ENCODE results near the gene NCOA7.
A peak's percentile ranks its signal among the peaks of the same experiment; 100 is the strongest.

Gene NCOA7

DNA sequence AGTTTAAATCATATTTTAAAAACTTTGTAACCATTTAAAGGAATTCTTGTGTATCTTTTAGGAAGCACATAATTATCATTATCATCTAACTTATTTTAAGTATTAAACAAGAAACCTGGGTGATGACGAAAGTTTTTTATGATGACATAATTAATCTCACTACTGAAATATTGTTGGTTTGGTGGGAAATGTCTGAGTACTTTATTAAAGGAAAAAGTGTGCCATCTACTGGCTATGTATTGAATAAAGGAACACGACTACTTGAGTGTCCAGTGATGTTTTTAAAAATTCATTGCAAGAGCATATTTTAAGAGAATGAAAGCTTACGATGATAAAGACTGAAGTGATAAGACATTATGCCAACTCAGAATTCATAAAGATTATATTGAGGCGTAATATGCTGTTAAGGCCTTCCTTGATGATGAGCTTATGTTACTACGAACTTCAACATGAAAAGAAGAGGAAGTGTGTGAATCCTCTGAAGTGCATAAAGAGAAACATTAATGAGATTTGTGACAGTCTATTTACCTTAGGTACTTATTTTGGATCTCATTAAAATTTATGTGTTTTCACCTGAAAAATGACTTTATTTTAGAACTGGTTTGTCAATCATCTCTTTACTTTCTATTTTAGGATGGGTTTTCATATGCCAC, 183.6 kb downstream of the NCOA7 start:
- Histone ChIP-seq H3K4me3 (no peak overlapping the region), H3K9me3 (ENCODE audit: low read depth, low read length) (no peaks in the 10 kb centered on the region), H3K27ac (peak overlapping the region; percentile 42; the same call in 1 of the 2 replicates), H3K9ac (ENCODE audit: insufficient read length) (no peak overlapping the region), H3K36me3 (ENCODE audit: insufficient read depth, low read length) (no peaks in the 10 kb centered on the region)
- TF ChIP-seq FOXP2 (optimal IDR thresholded peaks at IDR 0.05; ENCODE audit: control extremely low read depth, extremely low read length, insufficient read depth) (no peak), EZH2 (IDR thresholded peaks at IDR 0.05) (no peak), POLR2AphosphoS5 (IDR thresholded peaks at IDR 0.05; ENCODE audit: borderline replicate concordance, low read depth, low read length) (no peak)
- DNase-seq (ENCODE audit: low read depth, low spot score), result no peak

- H3K36me3 ChIP-seq (ENCODE audit: insufficient read depth, low read length), result no peaks in the 10 kb centered on the region
- DNase-seq (ENCODE audit: low read depth, low spot score), result no peak
- TF ChIP-seq EZH2 (IDR thresholded peaks at IDR 0.05), result no peak
- TF ChIP-seq POLR2AphosphoS5 (IDR thresholded peaks at IDR 0.05; ENCODE audit: borderline replicate concordance, low read depth, low read length), result no peak
- no peak for TF ChIP-seq FOXP2 (optimal IDR thresholded peaks at IDR 0.05; ENCODE audit: control extremely low read depth, extremely low read length, insufficient read depth)
- no peaks in the 10 kb centered on the region for H3K9me3 ChIP-seq (ENCODE audit: low read depth, low read length)
- H3K9ac ChIP-seq (ENCODE audit: insufficient read length), result no peak overlapping the region
- no peak overlapping the region for H3K27ac ChIP-seq
- no peak overlapping the region for H3K4me3 ChIP-seq
These were observed 188.3 kb downstream of the NCOA7 start for GRCh38 chr6:125979101-125979500.

All from SK-N-MC (cell line).